MCF 10A (cell line): ENCODE results near the gene WNT10A. TPM values are rescaled to one million over a fixed set of nuclear protein-coding genes. Genes with fewer than 3 reads are reported as not detected.

Source experiments
- BruUV-seq: library from RNA; stranded (reverse); fragments of 400-500 nt; replicated peaks from 2 replicates; lab custom pipeline; 2021; lab: Mats Ljungman, UMichigan
- CTCF ChIA-PET: fragments of 300-600 bp; sonication (Branson Sonifier 250); formaldehyde crosslinking; extraction: SDS; loops from one replicate; lab custom pipeline; 2021; ENCODE audit warnings: antibody characterized with exemption, inconsistent platforms; lab: Yijun Ruan, JAX
- POLR2A ChIA-PET: fragments of 300-600, 350-650 bp; sonication (Branson Sonifier 250); formaldehyde crosslinking; extraction: SDS; loops from one replicate; lab custom pipeline; 2020; ENCODE audit warnings: antibody characterized with exemption, inconsistent platforms; lab: Yijun Ruan, JAX
- DNase-seq: peaks from one replicate; pipeline ENCODE4 v3.0.0-alpha.2; 2018; ENCODE audit not compliant: unreplicated experiment
- H3K27ac Mint-ChIP-seq: one replicate; pipeline ENCODE4 v1.8.0; 2022; ENCODE audit warnings: mild to moderate bottlenecking, low read depth, mixed read lengths; ENCODE audit not compliant: unreplicated experiment
- H3K27me3 Mint-ChIP-seq: one replicate; pipeline ENCODE4 v1.8.0; 2022; ENCODE audit warnings: mixed read lengths; ENCODE audit not compliant: insufficient read depth, unreplicated experiment
- H3K36me3 Mint-ChIP-seq: one replicate; pipeline ENCODE4 v1.8.0; 2022; ENCODE audit warnings: mild to moderate bottlenecking, moderate library complexity, mixed read lengths; ENCODE audit not compliant: insufficient read depth, unreplicated experiment
- H3K4me1 Mint-ChIP-seq: one replicate; pipeline ENCODE4 v1.8.0; 2022; ENCODE audit warnings: mixed read lengths; ENCODE audit not compliant: insufficient read depth, unreplicated experiment
- H3K4me3 Mint-ChIP-seq: one replicate; pipeline ENCODE4 v1.8.0; 2022; ENCODE audit warnings: mild to moderate bottlenecking, moderate library complexity, mixed read lengths; ENCODE audit not compliant: unreplicated experiment
- H3K9me3 Mint-ChIP-seq: one replicate; pipeline ENCODE4 v1.8.0; 2022; ENCODE audit warnings: mixed read lengths; ENCODE audit not compliant: unreplicated experiment
- intact Hi-C: fragments of 100-400 bp; cut with micrococcal nuclease; formaldehyde crosslinking; loops from 2 replicates; pipeline ENCODE4 v1.14.1; 2022
- total RNA-seq: library from RNA; stranded (reverse); gene quantifications from 2 replicates; pipeline ENCODE4 v1.2.3, GENCODE V29; 2022
- TF ChIP-seq, protein P1 (sequence below): fragments of 200-600 bp; IDR thresholded peaks from one replicate; pipeline ENCODE4 v1.8.0; 2022; ENCODE audit warnings: antibody characterized with exemption, mild to moderate bottlenecking; ENCODE audit not compliant: unreplicated experiment

WNT10A gene
- total RNA-seq, 1 experiment from 2014 or later = not detected

DNA sequence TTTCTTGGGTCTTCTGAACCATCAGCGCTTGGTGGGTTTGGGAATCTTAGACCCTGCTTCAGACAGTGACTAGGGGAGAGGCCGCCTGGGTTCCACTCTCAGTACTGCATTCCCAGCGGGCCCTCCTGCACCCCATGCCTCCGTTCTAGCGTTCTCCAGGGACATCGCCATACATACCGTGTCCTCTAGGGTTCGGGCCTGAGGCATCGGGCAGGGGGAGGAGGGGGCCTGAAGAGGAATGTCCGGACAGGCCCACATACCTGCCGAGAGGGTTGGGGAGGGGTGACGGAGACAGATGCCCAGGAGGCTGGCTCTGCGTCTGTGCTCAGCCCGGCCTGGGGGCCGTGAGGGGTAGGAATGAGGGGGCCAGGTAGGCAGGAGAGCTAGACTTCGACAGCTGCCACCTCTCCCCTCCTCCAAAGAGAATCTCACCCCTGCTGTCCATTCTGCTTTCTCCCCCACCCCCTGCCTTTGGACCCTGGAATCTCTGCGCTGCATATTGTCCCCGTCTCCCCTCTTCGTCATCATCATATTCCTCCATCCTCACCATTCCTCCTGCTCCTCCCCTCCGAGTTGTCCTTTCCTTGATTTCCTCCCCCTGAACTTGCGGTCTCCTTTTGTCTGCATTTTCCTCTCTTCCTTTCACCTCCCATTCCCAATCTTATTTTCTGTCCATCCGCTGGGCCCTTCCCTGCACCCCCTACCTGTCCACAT lies 7.8 kb upstream of the WNT10A start:
- TF ChIP-seq, protein P1, sequence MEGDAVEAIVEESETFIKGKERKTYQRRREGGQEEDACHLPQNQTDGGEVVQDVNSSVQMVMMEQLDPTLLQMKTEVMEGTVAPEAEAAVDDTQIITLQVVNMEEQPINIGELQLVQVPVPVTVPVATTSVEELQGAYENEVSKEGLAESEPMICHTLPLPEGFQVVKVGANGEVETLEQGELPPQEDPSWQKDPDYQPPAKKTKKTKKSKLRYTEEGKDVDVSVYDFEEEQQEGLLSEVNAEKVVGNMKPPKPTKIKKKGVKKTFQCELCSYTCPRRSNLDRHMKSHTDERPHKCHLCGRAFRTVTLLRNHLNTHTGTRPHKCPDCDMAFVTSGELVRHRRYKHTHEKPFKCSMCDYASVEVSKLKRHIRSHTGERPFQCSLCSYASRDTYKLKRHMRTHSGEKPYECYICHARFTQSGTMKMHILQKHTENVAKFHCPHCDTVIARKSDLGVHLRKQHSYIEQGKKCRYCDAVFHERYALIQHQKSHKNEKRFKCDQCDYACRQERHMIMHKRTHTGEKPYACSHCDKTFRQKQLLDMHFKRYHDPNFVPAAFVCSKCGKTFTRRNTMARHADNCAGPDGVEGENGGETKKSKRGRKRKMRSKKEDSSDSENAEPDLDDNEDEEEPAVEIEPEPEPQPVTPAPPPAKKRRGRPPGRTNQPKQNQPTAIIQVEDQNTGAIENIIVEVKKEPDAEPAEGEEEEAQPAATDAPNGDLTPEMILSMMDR = no peak
- ChIA-PET POLR2A (no interaction called here), CTCF (interaction anchor here (0.6 to 2.2 kb wide), 3 partner anchors 21 to 30 kb away, joined by 3 to 11 read pairs (median 3); no protein-coding TSS in a partner anchor)
- no peak overlapping the region for H3K27ac Mint-ChIP-seq
- no TSS peak for BruUV-seq
- H3K4me1 Mint-ChIP-seq = peaks cover 4% of the 10 kb centered on the region
- H3K4me3 Mint-ChIP-seq = no peak overlapping the region
- intact Hi-C loops = no loop called here
- DNase-seq = no peak
- H3K36me3 Mint-ChIP-seq = no peaks in the 10 kb centered on the region
- peaks cover 25% of the 10 kb centered on the region for H3K27me3 Mint-ChIP-seq
- no peaks in the 10 kb centered on the region for H3K9me3 Mint-ChIP-seq

DNA sequence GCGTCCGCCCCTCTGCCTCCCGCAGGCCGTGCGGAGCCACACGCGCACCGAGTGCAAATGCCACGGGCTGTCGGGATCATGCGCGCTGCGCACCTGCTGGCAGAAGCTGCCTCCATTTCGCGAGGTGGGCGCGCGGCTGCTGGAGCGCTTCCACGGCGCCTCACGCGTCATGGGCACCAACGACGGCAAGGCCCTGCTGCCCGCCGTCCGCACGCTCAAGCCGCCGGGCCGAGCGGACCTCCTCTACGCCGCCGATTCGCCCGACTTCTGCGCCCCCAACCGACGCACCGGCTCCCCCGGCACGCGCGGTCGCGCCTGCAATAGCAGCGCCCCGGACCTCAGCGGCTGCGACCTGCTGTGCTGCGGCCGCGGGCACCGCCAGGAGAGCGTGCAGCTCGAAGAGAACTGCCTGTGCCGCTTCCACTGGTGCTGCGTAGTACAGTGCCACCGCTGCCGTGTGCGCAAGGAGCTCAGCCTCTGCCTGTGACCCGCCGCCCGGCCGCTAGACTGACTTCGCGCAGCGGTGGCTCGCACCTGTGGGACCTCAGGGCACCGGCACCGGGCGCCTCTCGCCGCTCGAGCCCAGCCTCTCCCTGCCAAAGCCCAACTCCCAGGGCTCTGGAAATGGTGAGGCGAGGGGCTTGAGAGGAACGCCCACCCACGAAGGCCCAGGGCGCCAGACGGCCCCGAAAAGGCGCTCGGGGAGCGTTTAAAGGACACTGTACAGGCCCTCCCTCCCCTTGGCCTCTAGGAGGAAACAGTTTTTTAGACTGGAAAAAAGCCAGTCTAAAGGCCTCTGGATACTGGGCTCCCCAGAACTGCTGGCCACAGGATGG lies 7.1 kb upstream of the WNT10A start:
- TF ChIP-seq, protein P1 = no peak
- peaks cover 4% of the 10 kb centered on the region for H3K4me1 Mint-ChIP-seq
- CTCF ChIA-PET = interaction anchor here (2.2 to 15.2 kb wide), 4 partner anchors 10 to 24 kb away, joined by 11 to 839 read pairs (median 45); no protein-coding TSS in a partner anchor
- H3K36me3 Mint-ChIP-seq = no peaks in the 10 kb centered on the region
- no TSS peak for BruUV-seq
- no peak overlapping the region for H3K27ac Mint-ChIP-seq
- H3K27me3 Mint-ChIP-seq = peaks cover 25% of the 10 kb centered on the region
- no peaks in the 10 kb centered on the region for H3K9me3 Mint-ChIP-seq
- H3K4me3 Mint-ChIP-seq = no peak overlapping the region
- intact Hi-C loops = no loop called here
- no peak for DNase-seq
- POLR2A ChIA-PET = interaction anchor here (14.5 kb wide), 1 partner anchor 22 kb away, joined by 237 read pairs; no protein-coding TSS in a partner anchor

DNA sequence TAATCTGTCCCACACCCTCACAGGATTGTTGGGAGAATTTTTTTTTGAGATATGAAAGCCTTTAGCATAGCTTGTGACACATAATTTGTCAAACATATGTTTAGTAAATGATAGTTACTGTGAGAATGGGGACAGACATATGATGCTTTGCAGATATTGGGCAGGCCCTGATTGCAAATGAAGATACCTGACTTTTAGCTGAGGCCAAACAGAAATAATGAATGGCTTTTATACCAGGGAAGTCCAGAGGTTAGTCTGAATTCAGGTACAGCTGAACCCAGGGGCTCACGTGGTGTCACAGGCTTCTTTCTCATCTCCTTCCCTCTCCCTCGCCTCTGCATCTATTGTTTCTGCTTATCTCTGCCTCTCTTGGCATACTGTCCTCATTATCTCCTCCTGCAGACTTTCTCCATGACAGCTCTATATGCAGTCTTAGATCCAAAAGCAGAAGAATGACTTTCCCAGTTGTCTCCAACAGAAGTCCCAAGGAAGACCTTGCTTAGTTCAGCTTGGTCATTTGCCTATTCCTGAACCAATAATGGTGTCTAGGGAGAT lies 4.9 kb upstream of the WNT10A start:
- H3K9me3 Mint-ChIP-seq = no peaks in the 10 kb centered on the region
- H3K27ac Mint-ChIP-seq = no peak overlapping the region
- BruUV-seq = no TSS peak
- peaks cover 4% of the 10 kb centered on the region for H3K4me1 Mint-ChIP-seq
- H3K27me3 Mint-ChIP-seq = peaks cover 25% of the 10 kb centered on the region
- POLR2A ChIA-PET = interaction anchor here (0.7 to 14.5 kb wide), 3 partner anchors 12 to 20 kb away, joined by 3 to 237 read pairs (median 4); no protein-coding TSS in a partner anchor
- CTCF ChIA-PET = interaction anchor here (0.6 to 15.2 kb wide), 38 partner anchors 12 to 423 kb away, joined by 3 to 839 read pairs (median 5); partner anchors contain the start of genes CDK5R2 and TTLL4
- DNase-seq = no peak
- H3K36me3 Mint-ChIP-seq = no peaks in the 10 kb centered on the region
- intact Hi-C loops = loop anchor here (1.0 to 5.0 kb wide), 2 partner anchors 23 to 107 kb away; no protein-coding TSS in a partner anchor
- TF ChIP-seq, protein P1 = no peak
- H3K4me3 Mint-ChIP-seq = no peak overlapping the region
